AG10803 (cell line): Measurements from ENCODE around the gene PARM1.

Experiments used
- DNase-seq: peaks from one replicate; pipeline ENCODE4 v3.0.0; 2010; ENCODE audit warnings: low read depth
- H3K4me3 ChIP-seq: 2 replicates; pipeline ENCODE4 v1.5.1; 2011; ENCODE audit warnings: mild to moderate bottlenecking, low read length, control low read depth
- CTCF ChIP-seq: conservative IDR thresholded peaks from 2 replicates; pipeline ENCODE4 v1.5.1; 2011; ENCODE audit warnings: mild to moderate bottlenecking, low read length, control low read depth, inconsistent platforms

PARM1 gene

GRCh38 chr4:75036046-75036830, 103.3 kb downstream of the PARM1 start:
- H3K4me3 ChIP-seq: no peak overlapping the region
- TF ChIP-seq CTCF: no peak
- no peak for DNase-seq

- TF ChIP-seq CTCF: no peak
- DNase-seq: no peak
- no peak overlapping the region for H3K4me3 ChIP-seq
These were observed 104.3 kb downstream of the PARM1 start for GRCh38 chr4:75037252-75037651.

GRCh38 chr4:75038376-75038775, 105.5 kb downstream of the PARM1 start:
- TF ChIP-seq CTCF: no peak
- no peak overlapping the region for H3K4me3 ChIP-seq
- DNase-seq: no peak

GRCh38 chr4:75040703-75041102, 107.8 kb downstream of the PARM1 start:
- TF ChIP-seq CTCF: no peak
- no peak overlapping the region for H3K4me3 ChIP-seq
- no peak for DNase-seq

GRCh38 chr4:75042601-75043208, 109.8 kb downstream of the PARM1 start:
- H3K4me3 ChIP-seq: no peak overlapping the region
- no peak for DNase-seq
- no peak for TF ChIP-seq CTCF

GRCh38 chr4:75046226-75046625, 113.3 kb downstream of the PARM1 start:
- no peak for TF ChIP-seq CTCF
- DNase-seq: no peak
- no peak overlapping the region for H3K4me3 ChIP-seq

- no peak for DNase-seq
- TF ChIP-seq CTCF: no peak
These were observed 113.7 kb downstream of the PARM1 start for GRCh38 chr4:75046641-75047040.

More at GRCh38 chr4:75046641-75047040, 113.7 kb downstream of the PARM1 start:
- H3K4me3 ChIP-seq: no peak overlapping the region
